Hepatocyte (in vitro differentiated cells): Measurements from ENCODE around the gene ADCY2. TPM values are rescaled to one million over a fixed set of nuclear protein-coding genes. Genes with fewer than 3 reads are reported as not detected.

Experiments
- DNase-seq: peaks from one replicate; pipeline ENCODE4 v3.0.0-alpha.2; 2016; ENCODE audit warnings: low spot score
- H2AFZ ChIP-seq: fragments of 200-600 bp; sonication (generic); 2 replicates; pipeline ENCODE4 v1.6.0; 2016; ENCODE audit warnings: antibody characterized with exemption, mild to moderate bottlenecking
- H3K27ac ChIP-seq: fragments of 200-600 bp; sonication (generic); 2 replicates; pipeline ENCODE4 v1.5.1; 2016; ENCODE audit warnings: mild to moderate bottlenecking
- H3K27me3 ChIP-seq: fragments of 200-600 bp; sonication (generic); 2 replicates; pipeline ENCODE4 v1.6.1; 2016
- H3K36me3 ChIP-seq: fragments of 200-600 bp; sonication (generic); replicated peaks from 2 replicates; pipeline ENCODE4 v1.5.1; 2016; ENCODE audit warnings: low read depth; ENCODE audit not compliant: insufficient read depth
- H3K4me1 ChIP-seq: fragments of 200-600 bp; sonication (generic); 2 replicates; pipeline ENCODE4 v1.5.1; 2016; ENCODE audit warnings: mild to moderate bottlenecking, moderate library complexity; ENCODE audit not compliant: insufficient read depth
- H3K4me2 ChIP-seq: fragments of 200-600 bp; sonication (generic); 2 replicates; pipeline ENCODE4 v1.6.0; 2016
- H3K4me3 ChIP-seq: fragments of 200-600 bp; sonication (generic); 2 replicates; pipeline ENCODE4 v1.5.1; 2016; ENCODE audit warnings: mild to moderate bottlenecking
- H3K79me2 ChIP-seq: fragments of 200-600 bp; sonication (generic); 2 replicates; pipeline ENCODE4 v1.6.0; 2017; ENCODE audit warnings: mild to moderate bottlenecking
- H3K9me2 ChIP-seq: fragments of 200-600 bp; sonication (generic); replicated peaks from 2 replicates; pipeline ENCODE4 v1.6.0; 2017; ENCODE audit warnings: mild to moderate bottlenecking; ENCODE audit not compliant: insufficient read depth
- H3K9me3 ChIP-seq: fragments of 200-600 bp; sonication (generic); 2 replicates; pipeline ENCODE4 v1.5.1; 2016; ENCODE audit warnings: low read depth, mild to moderate bottlenecking
- H4K20me1 ChIP-seq: fragments of 200-600 bp; sonication (generic); 2 replicates; pipeline ENCODE4 v1.6.0; 2016; ENCODE audit warnings: mild to moderate bottlenecking; ENCODE audit not compliant: insufficient read depth, poor library complexity, severe bottlenecking
- CTCF ChIP-seq: fragments of 200-600 bp; sonication (generic); IDR thresholded peaks from 2 replicates; pipeline ENCODE4 v1.5.1; 2016; ENCODE audit warnings: antibody characterized with exemption, mild to moderate bottlenecking; ENCODE audit not compliant: poor library complexity
- EZH2 ChIP-seq: fragments of 200-600 bp; sonication (generic); IDR thresholded peaks from 2 replicates; pipeline ENCODE4 v1.6.1; 2016; ENCODE audit warnings: antibody characterized with exemption, mild to moderate bottlenecking, borderline replicate concordance
- EZH2phosphoT487 ChIP-seq: fragments of 200-600 bp; sonication (generic); IDR thresholded peaks from one replicate; pipeline ENCODE4 v1.6.1; 2018; ENCODE audit warnings: antibody characterized with exemption, mild to moderate bottlenecking, low read depth, moderate library complexity; ENCODE audit not compliant: unreplicated experiment, severe bottlenecking
- WGBS: methylation state at CpG from one replicate; pipeline ENCODE4 v1.1.6; 2016; ENCODE audit warnings: low lambda C conversion rate; ENCODE audit errors: missing lambda C conversion rate; 5-methylcytosine and 5-hydroxymethylcytosine counted together
- polyA plus RNA-seq: library from polyadenylated mRNA; unstranded; fragments of >200 nt; fragmentation: Nextera tagmentation; extraction: Ambion mirVana; gene quantifications from 2 replicates; pipeline ENCODE4 v1.2.1, GENCODE V29; 2016
- total RNA-seq: library from RNA; depleted of rRNA; stranded (reverse); fragments of >200 nt; gene quantifications from 2 replicates; pipeline ENCODE4 v1.2.3, GENCODE V29; 2014

The ADCY2 gene
- total and polyA plus RNA-seq, 2 experiments from 2014 or later = 3.2 to 8.5 TPM

GRCh38 chr5:7815892-7816534 lies 420.1 kb downstream of the ADCY2 start:
- Histone ChIP-seq H3K27me3 (no peaks in the 10 kb centered on the region), H3K9me2 (no peaks in the 10 kb centered on the region), H3K9me3 (no peaks in the 10 kb centered on the region), H3K4me1 (no peaks in the 10 kb centered on the region), H2AFZ (no peak overlapping the region), H4K20me1 (no peaks in the 10 kb centered on the region), H3K27ac (no peak overlapping the region), H3K4me2 (peak overlapping the region; percentile 44), H3K36me3 (no peaks in the 10 kb centered on the region), H3K4me3 (no peak overlapping the region), H3K79me2 (no peaks in the 10 kb centered on the region)
- TF ChIP-seq EZH2 = no peak
- peak; percentile 85 for TF ChIP-seq CTCF
- 20% methylated on average over 12 of the region's 12 CpGs for WGBS
- peak; percentile 88 for DNase-seq

- no peak overlapping the region for H3K27ac ChIP-seq
- no peaks in the 10 kb centered on the region for H3K79me2 ChIP-seq
- H3K4me2 ChIP-seq = no peak overlapping the region
- no peaks in the 10 kb centered on the region for H3K9me2 ChIP-seq
- no peaks in the 10 kb centered on the region for H3K4me1 ChIP-seq
- H3K36me3 ChIP-seq = no peaks in the 10 kb centered on the region
- no peak for DNase-seq
- H3K9me3 ChIP-seq = no peaks in the 10 kb centered on the region
- no peak overlapping the region for H2AFZ ChIP-seq
- no peak overlapping the region for H3K4me3 ChIP-seq
- TF ChIP-seq EZH2phosphoT487 = no peak
- no peak for TF ChIP-seq CTCF
- no peak for TF ChIP-seq EZH2
- no peaks in the 10 kb centered on the region for H3K27me3 ChIP-seq
- no peaks in the 10 kb centered on the region for H4K20me1 ChIP-seq
- WGBS = 51% methylated on average over 9 of the region's 9 CpGs
Observed at GRCh38 chr5:7816535-7816901, 420.6 kb downstream of the ADCY2 start.

GRCh38 chr5:7822449-7822848 lies 426.5 kb downstream of the ADCY2 start:
- Histone ChIP-seq H3K9me2 (no peaks in the 10 kb centered on the region), H3K4me2 (no peak overlapping the region), H3K36me3 (no peaks in the 10 kb centered on the region), H3K4me3 (no peak overlapping the region), H3K27me3 (no peaks in the 10 kb centered on the region), H3K79me2 (no peaks in the 10 kb centered on the region), H3K27ac (no peak overlapping the region), H3K9me3 (no peaks in the 10 kb centered on the region), H2AFZ (no peak overlapping the region), H3K4me1 (no peaks in the 10 kb centered on the region), H4K20me1 (no peaks in the 10 kb centered on the region)
- DNase-seq = no peak
- WGBS = 62% methylated on average over 3 of the region's 3 CpGs
- TF ChIP-seq EZH2phosphoT487 (no peak), CTCF (no peak), EZH2 (no peak)
